Measurements from ENCODE around the gene RAE1. TPM values are rescaled to one million over a fixed set of nuclear protein-coding genes. Genes with fewer than 3 reads are reported as not detected.

The RAE1 gene
- total and polyA plus RNA-seq, 9 donors, result 19.9 to 30.5 (median 24.9) TPM

- DNase-seq, result no peak
Observed at GRCh38 chr20:57386762-57387161, 35.7 kb downstream of the RAE1 start.

DNA sequence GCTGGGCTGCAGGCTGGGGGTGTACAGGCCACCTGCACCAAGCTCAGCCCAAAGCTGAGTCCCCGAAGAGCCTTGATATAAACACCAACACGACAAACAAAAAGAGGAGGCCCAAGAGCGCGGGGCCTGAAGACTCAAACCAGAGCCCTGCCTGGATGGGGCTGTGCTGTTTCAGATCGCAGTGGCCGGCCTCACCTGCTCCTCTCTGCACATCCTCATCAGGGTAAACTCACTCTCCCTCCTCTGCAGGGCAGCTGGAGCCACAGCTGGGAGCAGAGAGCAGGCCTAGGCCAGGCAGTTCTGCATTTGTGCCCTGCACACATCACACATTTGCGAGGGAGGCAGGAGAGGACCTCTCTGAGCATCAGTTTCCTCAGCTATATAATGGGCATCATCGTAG is 36.4 kb downstream of the RAE1 start:
- peaks cover 23% of the 10 kb centered on the region for H3K4me1 ChIP-seq (ENCODE audit: control insufficient read depth, insufficient read depth, low read length)
- 85% methylated on average over 4 of the region's 8 CpGs for WGBS (ENCODE audit: insufficient coverage)
- H3K4me3 ChIP-seq (ENCODE audit: low read length), result no peak overlapping the region
- DNase-seq, result no peak
- H3K9me3 ChIP-seq (replicated peaks; ENCODE audit: control insufficient read depth, low read depth, low read length), result no peaks in the 10 kb centered on the region
- H3K36me3 ChIP-seq (ENCODE audit: control insufficient read depth, insufficient read depth, low read length), result peaks cover 5% of the 10 kb centered on the region
- H3K27ac ChIP-seq (ENCODE audit: low read length), result no peak overlapping the region
- H3K27me3 ChIP-seq (ENCODE audit: control insufficient read depth, insufficient read depth, low read length), result no peaks in the 10 kb centered on the region

More at GRCh38 chr20:57386762-57387161, 35.7 kb downstream of the RAE1 start:
- Histone ChIP-seq H3K4me3 (ENCODE audit: low read length) (no peak overlapping the region), H3K27me3 (ENCODE audit: control insufficient read depth, insufficient read depth, low read length) (no peaks in the 10 kb centered on the region), H3K4me1 (ENCODE audit: control insufficient read depth, insufficient read depth, low read length) (peaks cover 18% of the 10 kb centered on the region), H3K9me3 (replicated peaks; ENCODE audit: control insufficient read depth, low read depth, low read length) (no peaks in the 10 kb centered on the region), H3K36me3 (ENCODE audit: control insufficient read depth, insufficient read depth, low read length) (peaks cover 5% of the 10 kb centered on the region), H3K27ac (ENCODE audit: low read length) (no peak overlapping the region)
- 100% methylated on average over 2 of the region's 4 CpGs for WGBS (ENCODE audit: insufficient coverage)

DNA sequence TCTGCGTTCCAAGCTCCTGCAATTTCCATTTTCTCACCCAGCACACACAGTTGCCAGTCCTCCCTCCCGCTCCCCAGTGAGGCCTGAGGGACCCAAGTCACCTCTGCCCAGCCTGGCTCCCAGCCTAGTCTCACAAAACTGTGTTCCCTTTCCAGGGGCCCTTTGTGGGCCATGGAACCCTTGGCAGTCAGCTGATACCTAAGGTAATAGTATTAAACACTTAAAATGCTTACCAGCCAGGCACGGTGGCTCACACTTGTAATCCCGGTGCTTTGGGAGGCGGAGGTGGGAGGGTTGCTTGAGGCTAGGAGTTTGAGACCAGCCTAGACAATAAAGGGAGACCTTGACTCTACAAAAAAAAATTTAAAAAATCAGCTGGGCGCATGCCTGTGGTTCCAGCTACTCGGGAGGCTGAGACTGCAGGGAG is 36.9 kb downstream of the RAE1 start:
- Histone ChIP-seq H3K27ac (ENCODE audit: low read length) (no peak overlapping the region), H3K4me3 (ENCODE audit: low read length) (no peak overlapping the region), H3K4me1 (ENCODE audit: control insufficient read depth, insufficient read depth, low read length) (peaks cover 28% of the 10 kb centered on the region), H3K27me3 (ENCODE audit: control insufficient read depth, insufficient read depth, low read length) (no peaks in the 10 kb centered on the region), H3K9me3 (replicated peaks; ENCODE audit: control insufficient read depth, low read depth, low read length) (no peaks in the 10 kb centered on the region), H3K36me3 (ENCODE audit: control insufficient read depth, insufficient read depth, low read length) (peaks cover 7% of the 10 kb centered on the region)
- 88% methylated on average over 2 of the region's 7 CpGs for WGBS (ENCODE audit: insufficient coverage)
- DNase-seq, result no peak

DNA sequence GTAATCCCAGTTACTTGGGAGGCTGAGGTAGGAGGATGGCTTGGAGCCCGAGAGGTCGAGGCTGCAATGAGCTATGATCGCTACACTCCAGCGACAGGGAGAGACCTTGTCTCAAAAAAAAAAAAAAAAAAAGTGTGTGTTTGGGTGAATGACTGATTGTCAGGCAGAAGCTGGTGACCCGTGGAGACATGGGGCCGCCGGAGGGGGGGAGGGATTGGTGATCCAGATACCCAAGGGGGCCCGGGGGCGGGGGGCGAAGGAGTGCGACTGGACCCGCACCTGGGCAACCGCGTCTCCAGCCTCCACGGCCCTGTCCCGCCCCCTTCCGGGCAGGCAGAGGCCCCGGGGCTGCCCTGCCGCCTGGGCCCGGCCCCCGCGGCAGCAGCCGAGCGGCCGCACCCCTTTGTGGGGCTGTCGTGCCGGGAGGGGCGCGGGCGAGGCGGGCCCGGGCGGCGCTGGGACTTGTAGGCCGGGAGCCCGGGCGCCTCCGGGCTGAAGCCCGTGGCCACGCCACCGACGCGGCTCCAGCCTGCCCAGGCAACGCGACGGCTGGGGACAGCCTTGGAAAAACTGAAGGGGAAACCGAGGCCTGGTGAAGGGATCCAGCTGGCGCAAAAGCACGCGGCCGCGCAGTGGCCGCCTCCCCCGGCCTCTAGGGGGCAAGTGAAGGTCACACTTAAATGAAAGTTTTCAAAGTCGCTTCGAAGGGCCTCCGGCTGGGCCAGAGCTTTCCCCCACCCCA is 38.1 kb downstream of the RAE1 start:
- Histone ChIP-seq H3K9me3 (replicated peaks; ENCODE audit: control insufficient read depth, low read depth, low read length) (no peaks in the 10 kb centered on the region), H3K27ac (ENCODE audit: low read length) (peak overlapping the region; percentile 51), H3K27me3 (ENCODE audit: control insufficient read depth, insufficient read depth, low read length) (no peaks in the 10 kb centered on the region), H3K4me3 (ENCODE audit: low read length) (peak overlapping the region; percentile 32), H3K36me3 (ENCODE audit: control insufficient read depth, insufficient read depth, low read length) (peaks cover 18% of the 10 kb centered on the region), H3K4me1 (ENCODE audit: control insufficient read depth, insufficient read depth, low read length) (peaks cover 40% of the 10 kb centered on the region)
- WGBS (ENCODE audit: insufficient coverage), result 5% methylated on average over 57 of the region's 57 CpGs
- DNase-seq, result peak; percentile 85

- DNase-seq, result no peak
- H3K4me1 ChIP-seq (ENCODE audit: control insufficient read depth, insufficient read depth, low read length), result peaks cover 48% of the 10 kb centered on the region
- no peaks in the 10 kb centered on the region for H3K9me3 ChIP-seq (replicated peaks; ENCODE audit: control insufficient read depth, low read depth, low read length)
- H3K4me3 ChIP-seq (ENCODE audit: low read length), result peak overlapping the region; percentile 32
- H3K36me3 ChIP-seq (ENCODE audit: control insufficient read depth, insufficient read depth, low read length), result peaks cover 22% of the 10 kb centered on the region
- 24% methylated on average over 36 of the region's 52 CpGs for WGBS (ENCODE audit: insufficient coverage)
- no peaks in the 10 kb centered on the region for H3K27me3 ChIP-seq (ENCODE audit: control insufficient read depth, insufficient read depth, low read length)
- peak overlapping the region; percentile 51 for H3K27ac ChIP-seq (ENCODE audit: low read length)
Observed at GRCh38 chr20:57389695-57390603, 38.9 kb downstream of the RAE1 start.

DNA sequence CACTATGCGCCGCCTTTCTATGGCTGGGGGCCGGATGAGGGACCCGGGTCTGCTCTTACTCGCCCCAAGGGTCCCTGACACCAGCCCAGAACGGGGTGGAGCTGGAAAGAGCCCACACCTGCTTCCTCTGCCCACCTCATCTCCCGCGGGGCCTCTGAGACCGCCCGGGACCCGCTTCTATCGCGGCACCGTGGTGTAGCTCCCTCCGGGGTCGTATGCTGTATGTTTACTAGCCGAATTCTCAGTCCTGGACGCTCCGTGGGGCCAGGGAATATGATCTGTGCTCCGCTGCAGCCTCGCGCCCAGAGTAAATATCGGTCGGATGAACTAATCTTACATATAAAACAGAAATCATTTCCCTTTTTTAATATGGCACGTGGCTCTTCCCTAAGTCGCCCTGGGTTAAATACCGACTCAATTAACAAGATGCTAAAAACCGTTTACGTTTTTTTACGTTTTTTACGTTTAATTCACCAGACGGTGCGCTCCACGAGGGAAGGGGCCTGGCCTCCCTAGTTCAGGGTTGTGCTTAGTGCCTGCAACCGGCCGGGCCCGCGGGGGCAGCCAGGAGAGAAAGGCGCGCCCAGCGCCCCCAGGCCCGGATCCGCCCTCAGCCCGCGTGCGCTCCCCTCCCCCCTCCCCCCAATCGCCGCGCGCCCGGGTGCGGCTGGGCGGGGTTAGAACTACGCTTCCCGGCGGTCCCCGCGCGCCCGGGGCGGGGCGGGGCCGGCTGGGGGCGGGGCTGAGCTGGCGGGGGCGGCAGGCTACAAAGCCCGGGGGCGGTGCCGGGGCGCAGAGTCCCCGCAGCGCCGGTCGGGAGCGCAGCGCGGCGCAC is 39.8 kb downstream of the RAE1 start, which contains the start of gene RBM38:
TSS of gene RBM38 (plus strand) at position 793 of the 835 bp plus-strand sequence. CDS start 186 bp downstream, outside the sequence.
- Histone ChIP-seq H3K9me3 (replicated peaks; ENCODE audit: control insufficient read depth, low read depth, low read length) (no peaks in the 10 kb centered on the region), H3K4me1 (ENCODE audit: control insufficient read depth, insufficient read depth, low read length) (peaks cover 57% of the 10 kb centered on the region), H3K4me3 (ENCODE audit: low read length) (peak within 1 kb of the TSS; percentile 66), H3K27ac (ENCODE audit: low read length) (peak within 1 kb of the TSS; percentile 87), H3K36me3 (ENCODE audit: control insufficient read depth, insufficient read depth, low read length) (peaks cover 24% of the 10 kb centered on the region), H3K27me3 (ENCODE audit: control insufficient read depth, insufficient read depth, low read length) (no peaks in the 10 kb centered on the region)
- 15% methylated on average over 69 of the region's 78 CpGs for WGBS (ENCODE audit: insufficient coverage)
- peak; percentile 87 for DNase-seq

DNA sequence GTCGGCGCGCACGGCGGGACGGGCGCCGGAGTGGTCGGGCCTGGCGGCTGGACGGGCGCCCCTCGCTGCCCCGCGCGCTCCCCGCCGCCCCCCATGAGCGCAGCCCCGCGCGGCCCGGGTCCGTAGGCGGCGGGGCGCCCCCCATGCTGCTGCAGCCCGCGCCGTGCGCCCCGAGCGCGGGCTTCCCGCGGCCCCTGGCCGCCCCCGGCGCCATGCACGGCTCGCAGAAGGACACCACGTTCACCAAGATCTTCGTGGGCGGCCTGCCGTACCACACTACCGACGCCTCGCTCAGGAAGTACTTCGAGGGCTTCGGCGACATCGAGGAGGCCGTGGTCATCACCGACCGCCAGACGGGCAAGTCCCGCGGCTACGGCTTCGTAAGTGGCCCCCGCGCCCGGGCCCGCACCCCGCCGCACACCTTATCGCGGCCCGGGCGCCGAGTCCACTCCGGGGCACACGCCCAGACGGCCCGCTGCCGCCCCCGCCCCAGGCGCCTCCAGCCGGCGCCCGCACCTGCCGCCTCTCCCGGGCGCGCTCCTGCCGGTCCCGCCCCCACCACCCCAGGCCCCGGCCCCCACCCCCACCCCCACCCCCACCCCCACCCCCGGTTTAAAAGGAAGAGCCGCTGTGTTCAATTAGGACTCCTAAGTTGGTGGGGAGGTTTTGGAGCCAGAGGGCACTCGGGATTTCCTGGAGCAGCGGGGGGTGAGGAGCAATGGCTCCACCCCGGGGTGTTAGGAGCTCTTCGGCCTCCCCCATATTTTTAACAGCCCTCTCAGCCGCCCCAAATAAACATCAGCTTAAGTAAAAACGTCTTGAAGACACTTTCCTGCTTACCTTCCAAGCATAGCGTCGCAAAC is 40.6 kb downstream of the RAE1 start:
- Histone ChIP-seq H3K4me3 (ENCODE audit: low read length) (peak overlapping the region; percentile 66), H3K27me3 (ENCODE audit: control insufficient read depth, insufficient read depth, low read length) (no peaks in the 10 kb centered on the region), H3K4me1 (ENCODE audit: control insufficient read depth, insufficient read depth, low read length) (peaks cover 65% of the 10 kb centered on the region), H3K9me3 (replicated peaks; ENCODE audit: control insufficient read depth, low read depth, low read length) (no peaks in the 10 kb centered on the region), H3K36me3 (ENCODE audit: control insufficient read depth, insufficient read depth, low read length) (peaks cover 33% of the 10 kb centered on the region), H3K27ac (ENCODE audit: low read length) (peak overlapping the region; percentile 87)
- peak; percentile 38 for DNase-seq
- WGBS (ENCODE audit: insufficient coverage), result 2% methylated on average over 74 of the region's 98 CpGs

- Histone ChIP-seq H3K9me3 (replicated peaks; ENCODE audit: control insufficient read depth, low read depth, low read length) (no peaks in the 10 kb centered on the region), H3K4me3 (ENCODE audit: low read length) (peak overlapping the region; percentile 57), H3K27me3 (ENCODE audit: control insufficient read depth, insufficient read depth, low read length) (no peaks in the 10 kb centered on the region), H3K36me3 (ENCODE audit: control insufficient read depth, insufficient read depth, low read length) (peaks cover 41% of the 10 kb centered on the region), H3K27ac (ENCODE audit: low read length) (peak overlapping the region; percentile 87), H3K4me1 (ENCODE audit: control insufficient read depth, insufficient read depth, low read length) (peaks cover 76% of the 10 kb centered on the region)
- DNase-seq, result peak; percentile 39
- WGBS (ENCODE audit: insufficient coverage), result 57% methylated on average over 26 of the region's 33 CpGs
Observed at GRCh38 chr20:57392512-57393271, 41.6 kb downstream of the RAE1 start.

Measured in muscle of leg (tissue), 11 donors.